ENCODE data around the gene DDX27.
"Not testable (repeated sequence)": the region's sequence is repeated elsewhere in the genome, so short reads cannot be mapped to it uniquely, and the experiment has no call there.

DDX27 gene

GRCh38 chr20:49203746-49204145, 15.5 kb upstream of the DDX27 start:
- no peak for DNase-seq

- DNase-seq: peak in 1 of 2 experiments; percentile 16
Observed at GRCh38 chr20:49207076-49207475, 12.1 kb upstream of the DDX27 start.

GRCh38 chr20:49210101-49210756, 9.0 kb upstream of the DDX27 start:
- no peak for DNase-seq

GRCh38 chr20:49210757-49211110, 8.5 kb upstream of the DDX27 start:
- DNase-seq: no peak

- DNase-seq: no peak
Observed at GRCh38 chr20:49214571-49214970, 4.6 kb upstream of the DDX27 start.

- no peak for DNase-seq
Observed at GRCh38 chr20:49215232-49215631, 4.0 kb upstream of the DDX27 start.

- peak; percentile 79 to 86 for DNase-seq
Observed at GRCh38 chr20:49216991-49217578, 2.1 kb upstream of the DDX27 start.

- not testable (repeated sequence) for DNase-seq
Observed at GRCh38 chr20:49218739-49219090, 501 bp upstream of the DDX27 start.

- no peak for DNase-seq
Observed at GRCh38 chr20:49219924-49220831, 962 bp downstream of the DDX27 start.

GRCh38 chr20:49225896-49226295, 6.7 kb downstream of the DDX27 start:
- no peak for DNase-seq

GRCh38 chr20:49228676-49229075, 9.5 kb downstream of the DDX27 start:
- DNase-seq: no peak

GRCh38 chr20:49229381-49229780, 10.2 kb downstream of the DDX27 start:
- no peak for DNase-seq

GRCh38 chr20:49230021-49230420, 10.8 kb downstream of the DDX27 start:
- DNase-seq: no peak

- DNase-seq: peak; percentile 28
Observed at GRCh38 chr20:49230561-49231133, 11.4 kb downstream of the DDX27 start.

GRCh38 chr20:49231471-49231870, 12.3 kb downstream of the DDX27 start:
- no peak for DNase-seq

- DNase-seq: no peak
Observed at GRCh38 chr20:49233226-49233625, 14.0 kb downstream of the DDX27 start.

- DNase-seq: no peak
Observed at GRCh38 chr20:49234831-49235230, 15.6 kb downstream of the DDX27 start.

GRCh38 chr20:49236301-49236700, 17.1 kb downstream of the DDX27 start:
- DNase-seq: no peak

- no peak for DNase-seq
Observed at GRCh38 chr20:49237531-49237930, 18.3 kb downstream of the DDX27 start.

GRCh38 chr20:49245921-49246740, 26.9 kb downstream of the DDX27 start:
- peak; percentile 57 to 59 for DNase-seq

- DNase-seq: no peak
Observed at GRCh38 chr20:49247169-49247723, 28.0 kb downstream of the DDX27 start.

- no peak for DNase-seq
Observed at GRCh38 chr20:49247792-49248191, 28.6 kb downstream of the DDX27 start.
